Type B pancreatic cell (in vitro differentiated cells): ENCODE results near the gene AMPD2. TPM values are rescaled to one million over a fixed set of nuclear protein-coding genes. Genes with fewer than 3 reads are reported as not detected.

Experiments used
- DNase-seq: peaks from one replicate; pipeline ENCODE4 v3.0.0; 2021; ENCODE audit warnings: mixed read lengths; ENCODE audit not compliant: unreplicated experiment; ENCODE audit errors: extremely low spot score
- H3K27ac Mint-ChIP-seq: 2 replicates; pipeline ENCODE4 v1.8.0; 2021; ENCODE audit warnings: mild to moderate bottlenecking, mixed read lengths
- H3K27me3 Mint-ChIP-seq: 2 replicates; pipeline ENCODE4 v1.8.0; 2021; ENCODE audit warnings: mixed read lengths
- H3K36me3 Mint-ChIP-seq: 2 replicates; pipeline ENCODE4 v1.8.0; 2021; ENCODE audit warnings: mixed read lengths
- H3K4me1 Mint-ChIP-seq: one replicate; pipeline ENCODE4 v1.8.0; 2021; ENCODE audit warnings: mixed read lengths; ENCODE audit not compliant: unreplicated experiment
- H3K4me3 Mint-ChIP-seq: 2 replicates; pipeline ENCODE4 v1.8.0; 2021; ENCODE audit warnings: mild to moderate bottlenecking, mixed read lengths
- H3K9me3 Mint-ChIP-seq: 2 replicates; pipeline ENCODE4 v1.8.0; 2021; ENCODE audit warnings: mixed read lengths
- total RNA-seq: library from RNA; stranded (reverse); gene quantifications from 2 replicates; pipeline ENCODE4 v1.2.1, GENCODE V29; 2021; ENCODE audit warnings: low replicate concordance
- TF ChIP-seq, protein P1 (sequence below): fragments of 200-600 bp; sonication (generic); conservative IDR thresholded peaks from 2 replicates; pipeline ENCODE4 v1.5.0; 2021; ENCODE audit warnings: antibody characterized with exemption, mild to moderate bottlenecking

AMPD2 gene
- total RNA-seq, 1 donor from 2014 or later = 105 TPM

- TF ChIP-seq, protein P1, sequence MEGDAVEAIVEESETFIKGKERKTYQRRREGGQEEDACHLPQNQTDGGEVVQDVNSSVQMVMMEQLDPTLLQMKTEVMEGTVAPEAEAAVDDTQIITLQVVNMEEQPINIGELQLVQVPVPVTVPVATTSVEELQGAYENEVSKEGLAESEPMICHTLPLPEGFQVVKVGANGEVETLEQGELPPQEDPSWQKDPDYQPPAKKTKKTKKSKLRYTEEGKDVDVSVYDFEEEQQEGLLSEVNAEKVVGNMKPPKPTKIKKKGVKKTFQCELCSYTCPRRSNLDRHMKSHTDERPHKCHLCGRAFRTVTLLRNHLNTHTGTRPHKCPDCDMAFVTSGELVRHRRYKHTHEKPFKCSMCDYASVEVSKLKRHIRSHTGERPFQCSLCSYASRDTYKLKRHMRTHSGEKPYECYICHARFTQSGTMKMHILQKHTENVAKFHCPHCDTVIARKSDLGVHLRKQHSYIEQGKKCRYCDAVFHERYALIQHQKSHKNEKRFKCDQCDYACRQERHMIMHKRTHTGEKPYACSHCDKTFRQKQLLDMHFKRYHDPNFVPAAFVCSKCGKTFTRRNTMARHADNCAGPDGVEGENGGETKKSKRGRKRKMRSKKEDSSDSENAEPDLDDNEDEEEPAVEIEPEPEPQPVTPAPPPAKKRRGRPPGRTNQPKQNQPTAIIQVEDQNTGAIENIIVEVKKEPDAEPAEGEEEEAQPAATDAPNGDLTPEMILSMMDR = no peak
- Mint-ChIP-seq H3K36me3 (no peaks in the 10 kb centered on the region), H3K4me3 (no peak overlapping the region), H3K27me3 (peaks cover 22% of the 10 kb centered on the region), H3K27ac (no peak overlapping the region), H3K9me3 (peaks cover 4% of the 10 kb centered on the region), H3K4me1 (peaks cover 18% of the 10 kb centered on the region)
- no peak for DNase-seq
These were observed 31.0 kb downstream of the AMPD2 start for GRCh38 chr1:109650609-109651008.

DNA sequence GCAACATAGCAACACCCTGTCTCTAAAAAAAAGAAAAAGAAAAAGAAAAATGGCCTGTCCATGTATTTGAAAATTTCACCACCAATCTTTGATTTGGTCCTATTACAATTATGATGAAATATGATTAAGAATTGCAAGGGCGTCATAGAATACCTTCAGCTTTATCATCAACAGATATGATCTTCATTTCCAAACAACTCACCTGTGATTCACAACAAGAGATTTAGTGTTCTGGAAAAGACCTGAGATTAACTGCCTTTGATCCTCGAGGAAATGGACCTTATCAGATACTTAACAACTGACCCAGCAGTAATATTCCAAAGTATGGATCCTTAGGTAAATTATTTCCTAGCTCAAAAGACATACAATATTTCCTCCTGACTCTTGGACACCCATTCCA, 32.8 kb downstream of the AMPD2 start:
- Mint-ChIP-seq H3K4me1 (peaks cover 23% of the 10 kb centered on the region), H3K4me3 (no peak overlapping the region), H3K27ac (no peak overlapping the region), H3K36me3 (no peaks in the 10 kb centered on the region), H3K9me3 (no peaks in the 10 kb centered on the region), H3K27me3 (peaks cover 22% of the 10 kb centered on the region)
- DNase-seq = no peak
- TF ChIP-seq, protein P1 = no peak

GRCh38 chr1:109653306-109653705, 33.7 kb downstream of the AMPD2 start:
- peak overlapping the region; percentile 60 for H3K4me3 Mint-ChIP-seq

GRCh38 chr1:109654519-109654918, 34.9 kb downstream of the AMPD2 start:
- Mint-ChIP-seq H3K4me1 (peaks cover 34% of the 10 kb centered on the region), H3K36me3 (no peaks in the 10 kb centered on the region), H3K9me3 (no peaks in the 10 kb centered on the region), H3K4me3 (peak overlapping the region; percentile 97), H3K27me3 (peaks cover 22% of the 10 kb centered on the region), H3K27ac (no peak overlapping the region)
- TF ChIP-seq, protein P1 = no peak
- no peak for DNase-seq

More at GRCh38 chr1:109653306-109653705, 33.7 kb downstream of the AMPD2 start:
- TF ChIP-seq, protein P1 = no peak
- H3K4me1 Mint-ChIP-seq = peaks cover 32% of the 10 kb centered on the region
- H3K27me3 Mint-ChIP-seq = peaks cover 22% of the 10 kb centered on the region
- H3K36me3 Mint-ChIP-seq = no peaks in the 10 kb centered on the region
- no peak for DNase-seq
- no peaks in the 10 kb centered on the region for H3K9me3 Mint-ChIP-seq
- no peak overlapping the region for H3K27ac Mint-ChIP-seq

- peak within 1 kb of the TSS; percentile 97 for H3K4me3 Mint-ChIP-seq
- H3K27ac Mint-ChIP-seq = peak within 1 kb of the TSS; percentile 69
- H3K27me3 Mint-ChIP-seq = peaks cover 17% of the 10 kb centered on the region
- H3K4me1 Mint-ChIP-seq = peaks cover 38% of the 10 kb centered on the region
- no peak for DNase-seq
- TF ChIP-seq, protein P1 = no peak
- H3K9me3 Mint-ChIP-seq = no peaks in the 10 kb centered on the region
- no peaks in the 10 kb centered on the region for H3K36me3 Mint-ChIP-seq
These were observed 36.2 kb downstream of the AMPD2 start, which contains the start of gene GSTM4 for GRCh38 chr1:109655615-109656519. Gene GSTM4, plus strand, starts transcription at chr1:109656099. Its CDS starts 291 bp downstream, at chr1:109656390.
